ENCODE measurements around the gene AIG1.

DNA sequence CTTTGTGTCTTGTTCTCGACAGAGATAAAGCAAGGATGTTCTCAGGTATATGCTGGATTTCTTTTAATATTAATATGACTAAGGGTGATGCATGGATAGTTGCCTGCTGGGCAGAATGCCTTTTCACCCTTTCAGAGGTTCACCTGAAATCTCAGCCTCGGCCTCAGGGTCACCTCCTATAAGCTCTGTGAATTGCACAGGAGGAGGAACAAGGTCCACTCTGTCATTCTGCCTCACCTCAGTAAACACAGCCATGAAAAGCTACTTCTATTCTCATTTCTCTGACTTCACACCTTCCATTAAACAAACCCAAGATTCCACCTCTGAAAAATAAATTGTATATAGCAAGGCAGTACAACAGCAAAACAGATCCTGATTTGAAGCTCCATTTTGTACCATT is 38.1 kb upstream of the AIG1 start:
- TF ChIP-seq EZH2 (IDR thresholded peaks at IDR 0.05; ENCODE audit: insufficient read depth, poor library complexity, severe bottlenecking), result no peak
- no peak for TF ChIP-seq EZH2phosphoT487 (IDR thresholded peaks at IDR 0.05; ENCODE audit: insufficient read depth, low read depth)

Measured in GM23248 (cell line).